ENCODE results near the gene PLSCR5. TPM values are rescaled to one million over a fixed set of nuclear protein-coding genes. Genes with fewer than 3 reads are reported as not detected.

The PLSCR5 gene
- total RNA-seq, 1 donor = not detected

DNA sequence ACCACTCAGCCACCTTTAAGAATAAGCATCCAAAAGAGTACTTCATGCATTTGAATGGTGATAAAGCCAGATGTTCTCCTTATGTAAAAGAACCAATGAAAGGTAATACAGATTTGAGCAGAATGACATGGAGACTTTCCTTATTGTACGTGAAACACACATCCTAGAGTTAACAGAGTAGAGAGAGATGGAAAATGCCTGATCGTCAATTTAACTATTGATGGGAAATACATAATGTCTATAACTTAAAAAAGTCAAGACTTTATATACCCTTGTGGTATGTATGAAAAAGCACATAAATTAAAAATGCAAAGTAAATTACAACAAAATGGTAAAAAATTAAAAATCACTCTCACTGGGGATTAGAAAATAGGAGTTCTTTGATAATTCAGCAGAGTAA, 31.7 kb upstream of the PLSCR5 start:
- Histone ChIP-seq H3K79me2 (ENCODE audit: insufficient read depth, low read length) (no peaks in the 10 kb centered on the region), H3K4me3 (ENCODE audit: insufficient read depth, low read length) (no peak overlapping the region), H3K4me1 (ENCODE audit: insufficient read depth, low read length) (no peaks in the 10 kb centered on the region), H3K27me3 (ENCODE audit: insufficient read depth, low read length) (no peaks in the 10 kb centered on the region), H3K27ac (ENCODE audit: low read depth, low read length) (no peak overlapping the region), H4K20me1 (ENCODE audit: insufficient read depth, low read length) (no peaks in the 10 kb centered on the region), H3K9me3 (ENCODE audit: low read depth, low read length) (no peaks in the 10 kb centered on the region), H3K4me2 (ENCODE audit: insufficient read depth, low read length) (no peak overlapping the region), H2AFZ (ENCODE audit: low read length) (peak overlapping the region; percentile 10), H3K36me3 (ENCODE audit: insufficient read depth, low read length) (no peaks in the 10 kb centered on the region)
- TF ChIP-seq, protein P1, sequence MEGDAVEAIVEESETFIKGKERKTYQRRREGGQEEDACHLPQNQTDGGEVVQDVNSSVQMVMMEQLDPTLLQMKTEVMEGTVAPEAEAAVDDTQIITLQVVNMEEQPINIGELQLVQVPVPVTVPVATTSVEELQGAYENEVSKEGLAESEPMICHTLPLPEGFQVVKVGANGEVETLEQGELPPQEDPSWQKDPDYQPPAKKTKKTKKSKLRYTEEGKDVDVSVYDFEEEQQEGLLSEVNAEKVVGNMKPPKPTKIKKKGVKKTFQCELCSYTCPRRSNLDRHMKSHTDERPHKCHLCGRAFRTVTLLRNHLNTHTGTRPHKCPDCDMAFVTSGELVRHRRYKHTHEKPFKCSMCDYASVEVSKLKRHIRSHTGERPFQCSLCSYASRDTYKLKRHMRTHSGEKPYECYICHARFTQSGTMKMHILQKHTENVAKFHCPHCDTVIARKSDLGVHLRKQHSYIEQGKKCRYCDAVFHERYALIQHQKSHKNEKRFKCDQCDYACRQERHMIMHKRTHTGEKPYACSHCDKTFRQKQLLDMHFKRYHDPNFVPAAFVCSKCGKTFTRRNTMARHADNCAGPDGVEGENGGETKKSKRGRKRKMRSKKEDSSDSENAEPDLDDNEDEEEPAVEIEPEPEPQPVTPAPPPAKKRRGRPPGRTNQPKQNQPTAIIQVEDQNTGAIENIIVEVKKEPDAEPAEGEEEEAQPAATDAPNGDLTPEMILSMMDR (IDR thresholded peaks at IDR 0.05; ENCODE audit: extremely low read depth, low read depth, low read length) = no peak
- no peak for DNase-seq (ENCODE audit: insufficient read length, low spot score, missing footprints)

DNA sequence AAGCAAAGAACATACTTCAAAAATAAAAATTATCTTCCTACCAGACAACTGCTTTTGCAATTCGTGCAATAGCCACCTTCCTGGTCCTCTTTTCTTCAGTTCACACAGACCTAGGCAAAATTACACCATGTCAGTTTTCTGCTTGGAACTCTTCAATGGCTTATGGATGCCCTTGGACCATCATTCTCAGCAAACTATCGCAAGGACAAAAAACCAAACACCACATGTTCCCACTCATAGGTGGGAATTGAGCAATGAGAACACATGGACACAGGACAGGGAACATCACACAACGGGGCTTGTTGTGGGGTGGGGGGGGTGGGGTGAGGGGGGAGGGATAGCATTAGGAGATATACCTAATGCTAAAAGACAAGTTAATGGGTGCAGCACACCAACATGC, 29.2 kb upstream of the PLSCR5 start:
- no peaks in the 10 kb centered on the region for H4K20me1 ChIP-seq (ENCODE audit: insufficient read depth, low read length)
- H3K4me3 ChIP-seq (ENCODE audit: insufficient read depth, low read length) = no peak overlapping the region
- no peaks in the 10 kb centered on the region for H3K36me3 ChIP-seq (ENCODE audit: insufficient read depth, low read length)
- H3K79me2 ChIP-seq (ENCODE audit: insufficient read depth, low read length) = no peaks in the 10 kb centered on the region
- H3K4me1 ChIP-seq (ENCODE audit: insufficient read depth, low read length) = no peaks in the 10 kb centered on the region
- no peak overlapping the region for H2AFZ ChIP-seq (ENCODE audit: low read length)
- H3K4me2 ChIP-seq (ENCODE audit: insufficient read depth, low read length) = no peak overlapping the region
- no peaks in the 10 kb centered on the region for H3K27me3 ChIP-seq (ENCODE audit: insufficient read depth, low read length)
- TF ChIP-seq, protein P1 (IDR thresholded peaks at IDR 0.05; ENCODE audit: extremely low read depth, low read depth, low read length) = no peak
- DNase-seq (ENCODE audit: insufficient read length, low spot score, missing footprints) = no peak
- H3K9me3 ChIP-seq (ENCODE audit: low read depth, low read length) = no peaks in the 10 kb centered on the region
- no peak overlapping the region for H3K27ac ChIP-seq (ENCODE audit: low read depth, low read length)

DNA sequence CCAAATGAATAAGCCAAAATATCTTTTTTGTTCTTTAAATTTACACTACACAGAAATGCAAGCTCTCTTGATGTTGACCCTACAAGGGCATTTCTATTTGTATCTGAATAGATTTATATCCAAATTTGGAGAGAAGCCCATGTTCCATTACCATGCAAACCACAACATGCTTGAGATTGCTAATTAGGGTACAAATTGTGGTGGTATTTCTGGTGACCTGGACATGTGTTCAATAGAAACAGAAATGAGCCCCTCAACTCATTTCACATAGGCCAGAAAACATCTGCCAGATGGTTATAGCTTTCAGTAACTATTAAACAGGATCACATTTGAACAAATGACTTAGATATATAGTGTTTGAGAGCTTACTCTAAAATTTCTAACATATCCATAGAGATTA, 23.5 kb upstream of the PLSCR5 start:
- H3K27ac ChIP-seq (ENCODE audit: low read depth, low read length) = no peak overlapping the region
- DNase-seq (ENCODE audit: insufficient read length, low spot score, missing footprints) = no peak
- H2AFZ ChIP-seq (ENCODE audit: low read length) = no peak overlapping the region
- no peaks in the 10 kb centered on the region for H3K36me3 ChIP-seq (ENCODE audit: insufficient read depth, low read length)
- TF ChIP-seq, protein P1 (IDR thresholded peaks at IDR 0.05; ENCODE audit: extremely low read depth, low read depth, low read length) = no peak
- no peaks in the 10 kb centered on the region for H3K79me2 ChIP-seq (ENCODE audit: insufficient read depth, low read length)
- H3K4me2 ChIP-seq (ENCODE audit: insufficient read depth, low read length) = no peak overlapping the region
- no peaks in the 10 kb centered on the region for H3K9me3 ChIP-seq (ENCODE audit: low read depth, low read length)
- no peak overlapping the region for H3K4me3 ChIP-seq (ENCODE audit: insufficient read depth, low read length)
- H4K20me1 ChIP-seq (ENCODE audit: insufficient read depth, low read length) = no peaks in the 10 kb centered on the region
- no peaks in the 10 kb centered on the region for H3K27me3 ChIP-seq (ENCODE audit: insufficient read depth, low read length)
- peaks cover 5% of the 10 kb centered on the region for H3K4me1 ChIP-seq (ENCODE audit: insufficient read depth, low read length)

DNA sequence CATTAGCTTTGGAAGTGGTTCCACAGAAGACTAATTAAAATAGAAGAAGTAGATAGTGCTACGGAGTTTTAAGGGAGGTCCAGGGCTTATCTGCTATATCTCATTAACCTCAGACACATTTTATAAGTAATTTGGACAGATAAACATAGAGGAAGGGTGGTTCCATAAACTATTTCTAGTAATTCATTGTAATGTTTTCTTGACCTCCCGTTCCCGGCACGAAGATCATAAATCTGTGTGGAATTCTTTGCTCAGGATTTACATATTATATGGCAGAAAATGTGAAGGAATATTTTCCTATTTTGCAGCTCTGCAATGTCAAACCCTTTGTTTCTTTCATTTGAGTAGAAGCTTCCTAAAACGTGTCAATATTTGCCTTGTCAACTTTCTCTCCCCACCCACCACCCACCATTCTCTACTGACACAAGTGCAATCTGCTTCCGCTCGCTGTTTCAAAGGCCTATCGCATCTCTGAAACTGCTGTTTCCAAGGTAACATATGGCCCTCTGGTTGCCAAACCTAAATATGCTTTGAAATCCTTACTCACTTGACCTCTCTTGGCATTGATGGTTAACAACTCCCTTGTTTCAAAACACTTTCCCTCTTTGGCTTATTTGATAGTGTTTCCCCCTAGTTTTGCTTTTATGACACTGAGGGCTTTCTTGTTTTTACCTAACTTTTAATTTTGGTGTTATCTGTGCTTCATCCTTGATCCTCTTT, 21.4 kb upstream of the PLSCR5 start:
- no peak overlapping the region for H3K4me2 ChIP-seq (ENCODE audit: insufficient read depth, low read length)
- no peak for DNase-seq (ENCODE audit: insufficient read length, low spot score, missing footprints)

More for the DNA sequence above, 21.4 kb upstream of the PLSCR5 start:
- no peak overlapping the region for H2AFZ ChIP-seq (ENCODE audit: low read length)
- H3K4me1 ChIP-seq (ENCODE audit: insufficient read depth, low read length) = peaks cover 5% of the 10 kb centered on the region
- H3K27me3 ChIP-seq (ENCODE audit: insufficient read depth, low read length) = no peaks in the 10 kb centered on the region
- H3K9me3 ChIP-seq (ENCODE audit: low read depth, low read length) = no peaks in the 10 kb centered on the region
- H3K79me2 ChIP-seq (ENCODE audit: insufficient read depth, low read length) = no peaks in the 10 kb centered on the region
- no peak overlapping the region for H3K27ac ChIP-seq (ENCODE audit: low read depth, low read length)
- H4K20me1 ChIP-seq (ENCODE audit: insufficient read depth, low read length) = no peaks in the 10 kb centered on the region
- TF ChIP-seq, protein P1 (IDR thresholded peaks at IDR 0.05; ENCODE audit: extremely low read depth, low read depth, low read length) = no peak
- no peaks in the 10 kb centered on the region for H3K36me3 ChIP-seq (ENCODE audit: insufficient read depth, low read length)
- H3K4me3 ChIP-seq (ENCODE audit: insufficient read depth, low read length) = no peak overlapping the region

Data from osteoblast (primary cell).